GM10248 (cell line): ENCODE measurements around the gene EYA2.

ENCODE experiments used
- CTCF ChIA-PET: fragments of 300-600 bp; sonication (Branson Sonifier 250); formaldehyde crosslinking; extraction: SDS; loops from one replicate; lab custom pipeline; 2021; ENCODE audit warnings: antibody characterized with exemption; lab: Yijun Ruan, JAX
- POLR2A ChIA-PET: fragments of 350-650 bp; sonication (Branson Sonifier 250); formaldehyde crosslinking; extraction: SDS; loops from one replicate; lab custom pipeline; 2020; ENCODE audit warnings: antibody characterized with exemption; lab: Yijun Ruan, JAX
- DNase-seq: peaks from one replicate; pipeline ENCODE4 v3.0.0; 2012; ENCODE audit errors: extremely low spot score
- TF ChIP-seq, protein P1 (sequence below): IDR thresholded peaks from 2 replicates; pipeline ENCODE4 v1.5.1; 2012; ENCODE audit warnings: mild to moderate bottlenecking, low read depth; ENCODE audit errors: extremely low read depth, missing control alignments, control extremely low read depth

The EYA2 gene

GRCh38 chr20:47141941-47142773, 247.5 kb downstream of the EYA2 start:
- CTCF ChIA-PET: interaction anchor here (1.7 kb wide), 1 partner anchor 17 kb away, joined by 5 read pairs; no protein-coding TSS in a partner anchor
- POLR2A ChIA-PET: no interaction called here
- no peak for DNase-seq
- TF ChIP-seq, protein P1, sequence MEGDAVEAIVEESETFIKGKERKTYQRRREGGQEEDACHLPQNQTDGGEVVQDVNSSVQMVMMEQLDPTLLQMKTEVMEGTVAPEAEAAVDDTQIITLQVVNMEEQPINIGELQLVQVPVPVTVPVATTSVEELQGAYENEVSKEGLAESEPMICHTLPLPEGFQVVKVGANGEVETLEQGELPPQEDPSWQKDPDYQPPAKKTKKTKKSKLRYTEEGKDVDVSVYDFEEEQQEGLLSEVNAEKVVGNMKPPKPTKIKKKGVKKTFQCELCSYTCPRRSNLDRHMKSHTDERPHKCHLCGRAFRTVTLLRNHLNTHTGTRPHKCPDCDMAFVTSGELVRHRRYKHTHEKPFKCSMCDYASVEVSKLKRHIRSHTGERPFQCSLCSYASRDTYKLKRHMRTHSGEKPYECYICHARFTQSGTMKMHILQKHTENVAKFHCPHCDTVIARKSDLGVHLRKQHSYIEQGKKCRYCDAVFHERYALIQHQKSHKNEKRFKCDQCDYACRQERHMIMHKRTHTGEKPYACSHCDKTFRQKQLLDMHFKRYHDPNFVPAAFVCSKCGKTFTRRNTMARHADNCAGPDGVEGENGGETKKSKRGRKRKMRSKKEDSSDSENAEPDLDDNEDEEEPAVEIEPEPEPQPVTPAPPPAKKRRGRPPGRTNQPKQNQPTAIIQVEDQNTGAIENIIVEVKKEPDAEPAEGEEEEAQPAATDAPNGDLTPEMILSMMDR: no peak

GRCh38 chr20:47142774-47143170, 248.1 kb downstream of the EYA2 start:
- CTCF ChIA-PET: interaction anchor here (1.2 kb wide), 1 partner anchor 20 kb away, joined by 3 read pairs; no protein-coding TSS in a partner anchor
- DNase-seq: no peak
- POLR2A ChIA-PET: no interaction called here
- TF ChIP-seq, protein P1: no peak

GRCh38 chr20:47143657-47144056, 249.0 kb downstream of the EYA2 start:
- DNase-seq: no peak
- POLR2A ChIA-PET: no interaction called here
- CTCF ChIA-PET: interaction anchor here (1.2 kb wide), 1 partner anchor 21 kb away, joined by 3 read pairs; no protein-coding TSS in a partner anchor
- TF ChIP-seq, protein P1: no peak

DNA sequence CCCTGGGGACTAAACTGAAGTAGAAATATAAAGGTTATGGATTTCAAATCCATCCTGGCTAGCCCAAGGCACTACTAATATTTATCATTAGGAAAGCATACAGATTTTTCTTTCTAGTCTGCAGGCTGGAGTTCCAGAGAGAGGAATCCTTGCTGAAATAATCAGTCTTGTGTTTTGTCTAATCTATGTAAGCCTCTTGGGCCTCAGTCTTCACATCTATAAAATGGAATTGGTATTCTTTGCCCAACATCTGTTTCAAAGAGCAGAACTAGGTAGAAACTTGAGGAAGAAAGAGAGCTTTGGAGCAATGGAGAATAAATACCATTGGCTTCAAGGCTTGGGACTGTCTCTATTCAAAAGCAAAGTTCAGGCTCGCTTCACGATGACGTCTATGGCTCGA, 249.8 kb downstream of the EYA2 start:
- DNase-seq: no peak
- TF ChIP-seq, protein P1: no peak
- POLR2A ChIA-PET: no interaction called here
- CTCF ChIA-PET: no interaction called here

DNA sequence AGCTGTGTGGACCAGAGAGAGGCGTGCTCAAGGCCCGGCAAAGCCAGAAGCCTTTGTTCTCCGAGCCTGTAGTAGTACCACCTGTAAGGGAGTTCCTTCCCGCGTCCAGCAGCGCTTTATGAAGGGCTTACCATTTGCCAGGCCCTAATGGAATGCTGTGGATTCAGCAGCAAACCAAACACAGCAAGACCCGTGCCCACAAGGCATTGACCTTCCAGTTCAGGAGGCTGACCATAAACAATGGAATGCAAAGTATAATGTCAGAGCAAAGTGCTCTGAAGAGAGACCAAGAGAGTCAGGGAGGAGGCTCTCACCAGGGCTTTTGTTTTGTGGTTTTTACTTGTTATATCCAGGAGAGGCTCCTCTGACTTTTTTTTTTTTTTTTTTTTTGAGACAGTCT, 252.0 kb downstream of the EYA2 start:
- CTCF ChIA-PET: no interaction called here
- TF ChIP-seq, protein P1: no peak

GRCh38 chr20:47148059-47148458, 253.4 kb downstream of the EYA2 start:
- DNase-seq: no peak
- CTCF ChIA-PET: no interaction called here
- TF ChIP-seq, protein P1: no peak
- POLR2A ChIA-PET: no interaction called here

More for the DNA sequence above, 252.0 kb downstream of the EYA2 start:
- no peak for DNase-seq
- POLR2A ChIA-PET: no interaction called here
